ENCODE measurements around the gene RNF151.

The RNF151 gene

GRCh38 chr16:1982013-1982433 is 15.4 kb downstream of the RNF151 start:
- DNase-seq (ENCODE audit: extremely low spot score): no peak
- no peak for TF ChIP-seq CTCF (IDR thresholded peaks at IDR 0.05; ENCODE audit: control extremely low read depth, extremely low read depth, low read depth, missing control alignments)
- ChIA-PET CTCF (interaction anchor here (1.0 to 3.0 kb wide), 3 partner anchors 14 to 22 kb away, joined by 3 to 10 read pairs (median 5); no protein-coding TSS in a partner anchor), POLR2A (interaction anchor here (0.8 to 3.2 kb wide), 4 partner anchors 10 to 173 kb away, joined by 3 to 21 read pairs (median 4); partner anchors contain the start of genes RPS2, TBL3 and TRAF7)

GRCh38 chr16:1982991-1983543 is 16.4 kb downstream of the RNF151 start:
- ChIA-PET POLR2A (interaction anchor here (0.8 to 3.2 kb wide), 4 partner anchors 11 to 172 kb away, joined by 3 to 21 read pairs (median 4); partner anchors contain the start of genes RPS2, TBL3 and TRAF7), CTCF (interaction anchor here (1.0 to 3.0 kb wide), 4 partner anchors 10 to 168 kb away, joined by 3 to 10 read pairs (median 3); no protein-coding TSS in a partner anchor)
- TF ChIP-seq CTCF (IDR thresholded peaks at IDR 0.05; ENCODE audit: control extremely low read depth, extremely low read depth, low read depth, missing control alignments): no peak
- DNase-seq (ENCODE audit: extremely low spot score): no peak

GRCh38 chr16:1983544-1984346 is 17.1 kb downstream of the RNF151 start, which contains the start of gene GFER:
TSS of gene GFER (plus strand) at chr16:1984193. CDS start at chr16:1984219, 26 bp downstream.
- ChIA-PET CTCF (interaction anchor here (0.8 to 5.5 kb wide), 6 partner anchors 11 to 168 kb away, joined by 3 to 30 read pairs (median 4); no protein-coding TSS in a partner anchor), POLR2A (interaction anchor here (0.6 to 3.2 kb wide), 3 partner anchors 19 to 172 kb away, joined by 4 to 21 read pairs (median 9); partner anchors contain the start of genes RPS2 and TRAF7)
- DNase-seq (ENCODE audit: extremely low spot score): peak; percentile 97
- peak; percentile 68 for TF ChIP-seq CTCF (IDR thresholded peaks at IDR 0.05; ENCODE audit: control extremely low read depth, extremely low read depth, low read depth, missing control alignments)

- no peak for TF ChIP-seq CTCF (IDR thresholded peaks at IDR 0.05; ENCODE audit: control extremely low read depth, extremely low read depth, low read depth, missing control alignments)
- DNase-seq (ENCODE audit: extremely low spot score): no peak
- CTCF ChIA-PET: interaction anchor here (0.8 to 5.5 kb wide), 4 partner anchors 19 to 167 kb away, joined by 3 to 30 read pairs (median 4); no protein-coding TSS in a partner anchor
- POLR2A ChIA-PET: interaction anchor here (0.6 to 2.6 kb wide), 2 partner anchors 19 to 171 kb away, joined by 4 to 9 read pairs; partner anchors contain the start of genes RPS2 and TRAF7
Observed at GRCh38 chr16:1984347-1985225, 17.9 kb downstream of the RNF151 start.

- POLR2A ChIA-PET: interaction anchor here (1.2 to 2.6 kb wide), 2 partner anchors 20 to 25 kb away, joined by 4 to 9 read pairs; partner anchors contain the start of gene RPS2
- CTCF ChIA-PET: interaction anchor here (5.5 kb wide), 1 partner anchor 18 kb away, joined by 30 read pairs; no protein-coding TSS in a partner anchor
- TF ChIP-seq CTCF (IDR thresholded peaks at IDR 0.05; ENCODE audit: control extremely low read depth, extremely low read depth, low read depth, missing control alignments): no peak
- no peak for DNase-seq (ENCODE audit: extremely low spot score)
Observed at GRCh38 chr16:1985466-1986150, 19.0 kb downstream of the RNF151 start.
